ES-I3 (cell line): Measurements from ENCODE around the gene KLHL1.
"Not testable (repeated sequence)": the region's sequence is repeated elsewhere in the genome, so short reads cannot be mapped to it uniquely, and the experiment has no call there.

ENCODE experiments used
- H3K36me3 ChIP-seq: 2 replicates; pipeline ENCODE4 v1.6.1; 2013; ENCODE audit warnings: mild to moderate bottlenecking, low read length, control low read depth, moderate library complexity; ENCODE audit not compliant: insufficient read depth
- H3K4me1 ChIP-seq: 2 replicates; pipeline ENCODE4 v1.6.1; 2013; ENCODE audit warnings: mild to moderate bottlenecking, control low read depth, low read length; ENCODE audit not compliant: insufficient read depth
- H3K9ac ChIP-seq: 2 replicates; pipeline ENCODE4 v1.6.1; 2013; ENCODE audit warnings: low read depth, mild to moderate bottlenecking, low read length, moderate library complexity
- H3K9me3 ChIP-seq: 2 replicates; pipeline ENCODE4 v1.6.1; 2013; ENCODE audit warnings: mild to moderate bottlenecking, low read length, moderate library complexity; ENCODE audit not compliant: control insufficient read depth, insufficient read depth

KLHL1 gene, protein sequence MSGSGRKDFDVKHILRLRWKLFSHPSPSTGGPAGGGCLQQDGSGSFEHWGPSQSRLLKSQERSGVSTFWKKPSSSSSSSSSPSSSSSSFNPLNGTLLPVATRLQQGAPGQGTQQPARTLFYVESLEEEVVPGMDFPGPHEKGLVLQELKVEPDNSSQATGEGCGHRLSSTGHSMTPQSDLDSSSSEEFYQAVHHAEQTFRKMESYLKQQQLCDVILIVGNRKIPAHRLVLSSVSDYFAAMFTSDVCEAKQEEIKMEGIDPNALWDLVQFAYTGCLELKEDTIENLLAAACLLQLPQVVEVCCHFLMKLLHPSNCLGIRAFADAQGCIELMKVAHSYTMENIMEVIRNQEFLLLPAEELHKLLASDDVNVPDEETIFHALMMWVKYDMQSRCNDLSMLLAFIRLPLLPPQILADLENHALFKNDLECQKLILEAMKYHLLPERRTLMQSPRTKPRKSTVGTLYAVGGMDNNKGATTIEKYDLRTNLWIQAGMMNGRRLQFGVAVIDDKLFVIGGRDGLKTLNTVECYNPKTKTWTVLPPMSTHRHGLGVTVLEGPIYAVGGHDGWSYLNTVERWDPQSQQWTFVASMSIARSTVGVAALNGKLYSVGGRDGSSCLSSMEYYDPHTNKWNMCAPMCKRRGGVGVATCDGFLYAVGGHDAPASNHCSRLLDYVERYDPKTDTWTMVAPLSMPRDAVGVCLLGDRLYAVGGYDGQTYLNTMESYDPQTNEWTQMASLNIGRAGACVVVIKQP

DNA sequence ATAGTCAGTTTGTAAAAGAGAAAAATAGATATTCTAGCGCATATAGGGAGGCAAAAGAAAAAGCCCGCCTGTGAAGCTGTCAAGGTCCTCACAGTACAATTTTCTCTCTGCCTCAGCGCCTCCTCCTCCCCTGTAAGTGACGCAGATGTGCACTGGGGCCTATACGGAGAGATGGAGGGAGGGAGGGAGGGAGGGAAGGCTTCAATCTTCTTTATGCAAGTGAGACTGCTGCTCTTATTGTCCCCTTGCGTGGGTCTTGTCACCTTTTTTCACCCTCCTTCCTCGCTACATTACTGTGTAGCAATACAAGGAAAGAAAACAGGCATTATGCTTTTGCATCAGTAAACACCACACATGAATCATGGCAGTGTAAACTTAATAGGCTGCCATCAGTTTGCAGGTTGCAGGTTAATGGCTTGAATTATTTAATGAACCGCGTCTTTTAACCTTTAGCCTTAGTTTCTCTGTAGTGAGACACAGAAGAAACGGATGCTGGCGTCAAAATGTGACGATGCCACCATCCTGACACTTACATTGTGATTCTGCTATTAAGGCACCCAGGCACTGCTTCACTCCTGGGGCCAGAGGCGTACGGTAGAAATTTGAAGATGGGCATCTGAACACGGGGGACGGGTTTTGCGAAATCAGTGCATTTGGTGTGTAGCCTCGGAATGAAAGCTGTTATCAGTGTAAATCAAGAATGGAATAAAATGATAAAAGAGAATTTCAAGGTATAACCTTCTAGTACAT, at the start of gene KLHL1:
TSS of gene KLHL1 (minus strand) at position 97 of the 750 bp plus-strand sequence. CDS start 753 bp downstream, outside the sequence.
- H3K36me3 ChIP-seq: no peaks in the 10 kb centered on the region
- peak within 1 kb of the TSS; percentile 46; the same call in 1 of the 2 replicates for H3K9ac ChIP-seq
- peaks cover 2% of the 10 kb centered on the region; the same call in 1 of the 2 replicates for H3K4me1 ChIP-seq
- H3K9me3 ChIP-seq: no peaks in the 10 kb centered on the region

DNA sequence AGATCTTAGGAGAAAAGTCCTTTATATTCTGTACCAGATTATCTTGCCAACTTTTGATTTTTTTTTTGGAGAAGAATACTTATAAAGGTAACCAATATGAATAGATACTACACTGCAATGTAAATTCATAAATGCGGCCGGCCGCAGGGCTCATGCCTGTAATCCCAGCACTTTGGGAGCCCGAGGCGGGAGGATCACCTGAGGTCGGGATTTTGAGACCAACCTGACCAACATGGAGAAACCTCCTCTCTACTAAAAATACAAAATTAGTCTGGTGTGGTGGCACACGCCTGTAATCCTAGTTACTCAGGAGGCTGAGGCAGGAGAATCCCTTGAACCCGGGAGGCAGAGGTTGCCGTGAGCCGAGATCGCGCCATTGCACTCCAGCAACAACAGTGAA, 34.4 kb upstream of the KLHL1 start:
- not testable (repeated sequence) for H3K9ac ChIP-seq, H3K4me1 ChIP-seq, H3K36me3 ChIP-seq, H3K9me3 ChIP-seq

DNA sequence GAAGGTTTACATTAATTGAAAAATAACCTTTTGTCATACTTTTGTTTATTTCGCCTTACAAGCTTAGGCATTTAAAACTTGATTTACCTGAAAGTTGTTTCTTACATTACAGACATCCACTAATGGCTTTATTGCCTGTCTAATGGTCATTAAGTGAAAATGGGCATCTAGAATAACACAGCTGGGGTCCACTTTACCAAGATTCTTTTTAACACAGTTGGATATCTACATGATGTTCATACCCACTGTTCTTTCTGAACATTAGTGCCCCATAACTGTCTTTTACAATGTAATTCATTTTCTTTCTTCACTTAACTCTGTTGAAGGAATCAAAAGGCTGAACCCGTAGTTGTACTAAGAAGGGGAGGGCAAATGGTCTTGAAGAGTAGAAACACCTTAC, 19.8 kb upstream of the KLHL1 start:
- Histone ChIP-seq H3K9me3 (no peaks in the 10 kb centered on the region), H3K9ac (no peak overlapping the region), H3K4me1 (peaks cover 12% of the 10 kb centered on the region; the same call in 1 of the 2 replicates), H3K36me3 (no peaks in the 10 kb centered on the region)

DNA sequence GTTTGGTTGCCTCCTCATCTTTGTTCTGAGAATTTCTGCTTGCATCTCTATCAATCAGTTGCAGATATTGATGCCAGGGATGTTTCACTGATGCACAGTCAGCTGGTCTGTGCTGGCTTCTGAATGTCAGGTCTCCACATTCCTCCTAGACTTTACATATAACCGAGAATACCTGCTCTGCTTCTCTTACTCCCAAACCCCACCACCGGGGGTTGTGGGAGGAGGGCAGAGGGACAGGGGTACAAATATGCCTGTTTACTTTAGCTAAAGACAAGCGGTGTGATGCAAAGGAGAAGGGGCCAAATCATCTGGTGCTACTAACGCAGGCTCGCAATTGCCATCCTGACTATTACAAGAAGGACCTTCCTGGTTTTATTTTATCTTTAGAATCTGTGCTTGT, 17.4 kb upstream of the KLHL1 start:
- Histone ChIP-seq H3K36me3 (no peaks in the 10 kb centered on the region), H3K9ac (no peak overlapping the region), H3K9me3 (no peaks in the 10 kb centered on the region), H3K4me1 (peaks cover 12% of the 10 kb centered on the region; the same call in 1 of the 2 replicates)

DNA sequence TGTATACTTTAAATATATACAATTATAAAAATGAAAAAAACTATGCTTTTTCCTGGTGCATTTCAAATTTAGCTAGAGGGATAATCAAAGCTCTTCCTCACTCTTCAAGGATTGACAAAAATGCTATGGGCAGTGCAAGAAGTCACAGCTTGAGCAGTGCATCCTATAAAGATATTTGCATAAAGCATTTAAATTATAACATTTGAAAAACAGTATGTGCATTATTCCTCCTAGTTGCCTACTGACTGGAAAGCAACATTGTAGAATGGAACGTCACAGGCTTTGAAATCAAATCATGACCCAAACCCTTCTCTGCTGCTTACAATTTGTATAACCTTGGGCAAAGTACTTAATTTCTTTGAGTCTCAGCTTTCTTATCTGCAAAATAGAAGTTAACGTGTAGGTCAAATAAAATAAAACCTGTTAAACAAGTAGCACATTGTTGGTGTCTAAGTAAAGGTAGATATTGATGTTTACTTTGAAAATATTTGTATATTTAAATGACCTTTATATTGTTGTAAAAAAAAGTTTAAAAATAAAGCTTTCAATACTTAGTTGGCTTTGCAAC, 9.2 kb upstream of the KLHL1 start:
- no peaks in the 10 kb centered on the region for H3K9me3 ChIP-seq
- no peaks in the 10 kb centered on the region for H3K4me1 ChIP-seq
- no peaks in the 10 kb centered on the region for H3K36me3 ChIP-seq
- H3K9ac ChIP-seq: no peak overlapping the region

DNA sequence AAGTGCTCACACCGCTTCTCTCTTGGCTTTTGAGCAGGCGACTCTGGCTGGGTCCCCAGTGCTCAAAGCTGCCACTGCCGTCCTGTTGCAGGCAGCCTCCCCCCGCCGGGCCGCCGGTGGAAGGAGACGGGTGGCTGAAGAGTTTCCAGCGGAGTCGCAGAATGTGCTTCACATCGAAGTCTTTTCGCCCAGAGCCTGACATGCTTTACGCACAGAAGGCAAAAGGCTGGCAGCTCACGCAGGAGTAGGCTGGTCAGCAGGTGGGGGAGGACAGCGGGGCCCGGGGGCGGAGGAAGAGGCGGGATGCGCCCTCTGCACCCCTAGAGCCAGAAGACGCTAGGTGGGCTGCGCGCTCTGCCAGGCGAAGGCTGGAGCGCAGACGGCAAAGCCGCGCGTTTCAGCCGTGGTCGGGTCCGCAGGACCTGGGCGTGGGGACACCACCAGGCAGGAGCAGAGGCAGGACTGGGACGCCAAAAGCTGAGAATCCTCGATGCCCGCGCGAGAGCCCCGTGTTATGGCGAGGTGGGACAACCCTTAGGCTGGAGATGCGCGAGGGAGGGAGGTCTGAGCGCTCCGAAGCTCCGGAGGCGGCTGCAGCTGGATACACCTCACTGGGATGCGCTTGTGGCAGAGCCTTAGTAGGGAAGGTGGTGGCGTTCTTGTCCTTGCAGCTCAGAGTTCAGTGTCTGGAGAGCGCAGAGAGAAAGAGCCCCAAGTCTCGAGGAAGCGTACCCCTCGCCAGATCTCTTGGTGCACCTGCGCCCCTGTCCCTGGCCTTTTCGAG, 562 bp downstream of the KLHL1 start, which contains the start of gene ATXN8OS:
TSS of gene ATXN8OS (plus strand) at position 329 of the 784 bp plus-strand sequence.
- Histone ChIP-seq H3K36me3 (no peaks in the 10 kb centered on the region), H3K9me3 (no peaks in the 10 kb centered on the region), H3K9ac (peak within 1 kb of the TSS; percentile 46; the same call in 1 of the 2 replicates), H3K4me1 (peaks cover 2% of the 10 kb centered on the region; the same call in 1 of the 2 replicates)

DNA sequence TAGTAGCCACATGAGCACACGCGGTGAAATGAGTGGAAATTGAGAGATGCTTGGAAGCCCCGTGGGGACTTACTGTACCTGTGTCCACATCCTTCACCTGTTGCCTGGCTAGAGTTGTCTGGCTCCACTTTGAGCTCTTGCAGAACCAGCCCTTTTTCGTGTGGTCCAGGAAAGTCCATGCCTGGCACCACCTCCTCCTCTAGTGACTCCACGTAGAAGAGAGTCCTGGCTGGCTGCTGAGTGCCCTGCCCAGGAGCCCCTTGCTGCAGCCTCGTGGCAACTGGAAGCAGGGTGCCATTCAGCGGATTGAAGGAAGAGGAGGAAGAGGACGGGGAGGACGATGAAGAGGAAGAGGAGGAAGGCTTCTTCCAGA, 1.1 kb downstream of the KLHL1 start:
- Histone ChIP-seq H3K4me1 (peaks cover 2% of the 10 kb centered on the region; the same call in 1 of the 2 replicates), H3K9me3 (no peaks in the 10 kb centered on the region), H3K9ac (peak overlapping the region; percentile 46; the same call in 1 of the 2 replicates), H3K36me3 (no peaks in the 10 kb centered on the region)

DNA sequence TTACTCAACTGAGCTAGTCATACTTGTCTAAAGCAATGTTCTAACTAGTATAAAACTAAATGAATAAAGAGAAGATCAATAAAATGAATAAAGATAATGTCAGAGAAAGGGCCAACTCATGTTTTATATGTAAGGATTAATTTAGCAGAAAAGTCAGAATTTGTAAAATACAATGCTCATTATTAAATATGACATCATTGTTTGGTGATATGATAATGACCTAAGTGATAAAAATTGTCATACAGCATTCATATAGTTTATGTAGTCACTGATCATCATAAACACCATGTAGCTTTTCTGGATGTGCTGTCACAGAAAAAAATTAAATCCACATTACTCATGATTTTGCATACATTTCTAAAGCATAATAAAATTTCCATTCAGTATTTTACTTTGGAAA, 3.8 kb downstream of the KLHL1 start:
- H3K9ac ChIP-seq: no peak overlapping the region
- no peaks in the 10 kb centered on the region for H3K9me3 ChIP-seq
- H3K4me1 ChIP-seq: peaks cover 2% of the 10 kb centered on the region; the same call in 1 of the 2 replicates
- H3K36me3 ChIP-seq: no peaks in the 10 kb centered on the region

DNA sequence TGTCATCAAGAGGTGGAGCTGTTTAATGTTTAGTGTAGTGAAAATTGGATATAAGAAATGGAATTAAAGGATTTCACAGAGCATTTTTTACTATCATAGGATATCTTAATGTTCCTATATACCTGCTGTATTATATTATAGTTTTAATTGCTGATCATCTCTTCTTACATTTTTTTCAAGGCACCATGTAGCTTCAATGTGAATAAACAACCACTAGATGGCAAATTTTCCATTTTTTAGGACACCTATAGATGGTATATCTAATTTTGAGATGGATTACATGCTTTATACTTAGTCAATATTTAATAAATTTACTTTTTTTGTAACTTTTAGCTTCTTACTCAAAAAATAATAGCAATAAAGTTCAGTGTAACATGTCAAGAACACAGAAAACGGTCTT, 9.6 kb downstream of the KLHL1 start:
- H3K9ac ChIP-seq: no peak overlapping the region
- H3K36me3 ChIP-seq: no peaks in the 10 kb centered on the region
- no peaks in the 10 kb centered on the region for H3K9me3 ChIP-seq
- H3K4me1 ChIP-seq: no peaks in the 10 kb centered on the region

DNA sequence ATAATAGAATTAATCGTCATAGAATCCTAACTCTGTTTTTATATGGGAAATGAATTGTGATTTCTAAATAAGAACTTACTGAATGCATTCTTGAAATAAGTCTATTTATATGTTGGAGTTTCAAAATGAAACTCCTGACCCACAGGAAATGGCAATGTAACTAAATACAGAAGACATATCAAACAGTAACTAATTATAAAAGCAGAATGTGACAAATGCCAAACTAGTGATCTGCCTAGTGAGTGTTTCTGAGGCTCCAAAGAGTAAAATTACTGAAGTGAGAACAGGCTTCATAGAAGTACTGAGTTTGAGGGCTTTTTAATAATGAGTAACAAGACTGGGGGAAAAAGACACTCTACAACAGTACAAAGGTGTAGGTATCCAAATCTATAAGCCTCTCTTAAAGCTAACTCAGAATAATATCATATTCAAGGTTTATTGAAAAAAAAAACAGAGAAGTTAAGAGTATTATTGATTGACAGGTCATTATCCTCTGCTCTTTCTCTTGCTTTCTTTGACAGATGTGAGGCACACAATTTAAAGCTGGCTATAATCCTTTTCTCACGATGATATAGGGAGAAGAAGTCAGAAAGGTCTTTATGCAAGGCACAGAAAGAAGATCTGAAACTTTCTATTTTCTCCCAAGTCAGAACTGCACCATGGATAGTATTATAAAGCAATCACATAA, 18.1 kb downstream of the KLHL1 start:
- H3K9me3 ChIP-seq: no peaks in the 10 kb centered on the region
- no peaks in the 10 kb centered on the region for H3K36me3 ChIP-seq
- H3K4me1 ChIP-seq: peaks cover 10% of the 10 kb centered on the region
- no peak overlapping the region for H3K9ac ChIP-seq

DNA sequence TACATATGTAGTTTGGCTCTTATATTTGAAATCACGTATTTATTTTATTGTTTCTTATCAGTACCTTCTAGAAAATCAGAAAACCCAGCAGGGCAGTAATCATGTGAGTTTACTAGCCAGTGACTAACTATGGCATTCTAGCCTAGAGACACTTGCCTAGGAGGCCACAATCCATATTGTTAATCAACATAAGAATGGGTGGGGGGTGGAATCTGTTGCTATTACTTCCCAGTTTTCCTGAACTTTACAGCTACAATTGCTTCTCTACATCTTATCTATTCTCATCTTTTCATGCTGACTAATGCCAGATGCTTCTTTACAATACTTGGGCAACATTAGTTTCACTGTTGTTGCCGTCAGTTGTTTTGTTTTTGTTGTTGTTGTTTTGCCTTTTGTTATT, 19.3 kb downstream of the KLHL1 start:
- Histone ChIP-seq H3K4me1 (peaks cover 10% of the 10 kb centered on the region), H3K9ac (no peak overlapping the region), H3K9me3 (no peaks in the 10 kb centered on the region), H3K36me3 (no peaks in the 10 kb centered on the region)

DNA sequence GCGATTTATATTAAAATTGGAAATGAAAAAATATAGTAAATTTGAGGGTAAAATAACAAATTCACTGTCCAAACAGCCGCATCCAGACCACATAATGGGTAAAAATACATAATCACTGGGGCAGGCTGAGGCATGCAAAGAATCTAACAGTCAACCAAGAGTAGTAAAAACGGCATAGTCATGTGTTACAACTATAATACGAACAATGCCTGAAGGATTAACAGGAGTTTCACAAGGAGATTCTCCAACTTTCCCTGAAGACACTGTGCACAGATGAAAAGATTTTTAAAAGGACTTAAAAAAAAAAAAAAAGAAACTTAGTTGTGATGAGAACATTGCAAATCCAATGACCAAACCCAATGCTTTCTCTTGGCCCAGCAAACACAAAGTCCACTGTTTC, 21.0 kb downstream of the KLHL1 start:
- Histone ChIP-seq H3K9me3 (no peaks in the 10 kb centered on the region), H3K4me1 (peaks cover 10% of the 10 kb centered on the region), H3K9ac (no peak overlapping the region), H3K36me3 (no peaks in the 10 kb centered on the region)

DNA sequence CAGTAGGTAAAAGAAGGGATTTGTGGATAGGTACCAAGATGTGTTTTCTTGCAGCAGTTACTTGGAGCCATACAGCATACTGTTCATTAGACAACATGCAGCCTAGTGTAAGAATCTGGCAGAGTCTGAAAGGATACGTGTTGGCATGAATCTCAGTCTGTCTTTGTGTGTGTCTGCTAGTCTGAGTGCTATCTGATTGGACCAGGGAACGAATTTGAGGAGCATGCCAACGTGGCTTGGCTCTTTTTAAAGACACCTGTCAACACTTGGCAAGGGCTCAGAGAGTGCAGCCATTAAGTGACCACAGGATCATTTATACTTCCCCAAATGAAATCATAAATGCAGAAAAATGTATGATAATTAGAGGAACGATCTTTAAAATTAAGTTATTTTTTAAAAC, 28.2 kb downstream of the KLHL1 start:
- H3K9me3 ChIP-seq: no peaks in the 10 kb centered on the region
- no peaks in the 10 kb centered on the region for H3K36me3 ChIP-seq
- H3K9ac ChIP-seq: no peak overlapping the region
- no peaks in the 10 kb centered on the region for H3K4me1 ChIP-seq
